C4-2B (cell line): ENCODE measurements around the gene MARCHF11.

Experiments
- H3K27ac ChIP-seq: fragments of 450-650 bp; 2 replicates; pipeline ENCODE4 v1.5.1; 2017
- ZFX ChIP-seq: fragments of 450-650 bp; IDR thresholded peaks from 2 replicates; pipeline ENCODE4 v1.6.1; 2017
- TF ChIP-seq, protein P1 (sequence below): fragments of 450-650 bp; conservative IDR thresholded peaks from 2 replicates; pipeline ENCODE4 v1.5.1; 2017; ENCODE audit warnings: mild to moderate bottlenecking

Gene MARCHF11, protein sequence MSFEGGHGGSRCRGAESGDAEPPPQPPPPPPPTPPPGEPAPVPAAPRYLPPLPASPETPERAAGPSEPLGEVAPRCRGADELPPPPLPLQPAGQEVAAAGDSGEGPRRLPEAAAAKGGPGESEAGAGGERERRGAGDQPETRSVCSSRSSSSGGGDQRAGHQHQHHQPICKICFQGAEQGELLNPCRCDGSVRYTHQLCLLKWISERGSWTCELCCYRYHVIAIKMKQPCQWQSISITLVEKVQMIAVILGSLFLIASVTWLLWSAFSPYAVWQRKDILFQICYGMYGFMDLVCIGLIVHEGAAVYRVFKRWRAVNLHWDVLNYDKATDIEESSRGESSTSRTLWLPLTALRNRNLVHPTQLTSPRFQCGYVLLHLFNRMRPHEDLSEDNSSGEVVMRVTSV

DNA sequence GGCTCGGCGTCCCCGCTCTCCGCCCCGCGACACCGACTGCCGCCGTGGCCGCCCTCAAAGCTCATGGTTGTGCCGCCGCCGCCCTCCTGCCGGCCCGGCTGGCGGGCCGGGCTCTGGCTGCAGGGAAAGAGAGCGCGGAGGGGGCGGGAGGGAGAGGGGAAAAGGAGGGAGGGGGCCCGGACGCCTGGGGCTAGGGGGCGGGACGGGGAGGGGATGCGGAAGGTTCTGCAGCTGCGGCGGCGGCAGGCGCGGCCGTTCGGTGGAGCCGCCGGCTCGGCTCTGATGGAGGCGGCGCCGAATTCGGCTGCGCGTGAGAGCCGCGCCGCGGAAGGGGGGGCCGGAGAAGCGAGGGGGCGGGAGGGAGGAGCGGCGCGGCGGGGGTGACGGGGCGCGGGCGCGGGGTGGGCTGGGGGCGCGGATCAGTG, at the start of gene MARCHF11:
MARCHF11 (minus strand) TSS at position 281 of the 425 bp plus-strand sequence; CDS start at position 65, 216 bp downstream.
- no peak for TF ChIP-seq ZFX
- TF ChIP-seq, protein P1, sequence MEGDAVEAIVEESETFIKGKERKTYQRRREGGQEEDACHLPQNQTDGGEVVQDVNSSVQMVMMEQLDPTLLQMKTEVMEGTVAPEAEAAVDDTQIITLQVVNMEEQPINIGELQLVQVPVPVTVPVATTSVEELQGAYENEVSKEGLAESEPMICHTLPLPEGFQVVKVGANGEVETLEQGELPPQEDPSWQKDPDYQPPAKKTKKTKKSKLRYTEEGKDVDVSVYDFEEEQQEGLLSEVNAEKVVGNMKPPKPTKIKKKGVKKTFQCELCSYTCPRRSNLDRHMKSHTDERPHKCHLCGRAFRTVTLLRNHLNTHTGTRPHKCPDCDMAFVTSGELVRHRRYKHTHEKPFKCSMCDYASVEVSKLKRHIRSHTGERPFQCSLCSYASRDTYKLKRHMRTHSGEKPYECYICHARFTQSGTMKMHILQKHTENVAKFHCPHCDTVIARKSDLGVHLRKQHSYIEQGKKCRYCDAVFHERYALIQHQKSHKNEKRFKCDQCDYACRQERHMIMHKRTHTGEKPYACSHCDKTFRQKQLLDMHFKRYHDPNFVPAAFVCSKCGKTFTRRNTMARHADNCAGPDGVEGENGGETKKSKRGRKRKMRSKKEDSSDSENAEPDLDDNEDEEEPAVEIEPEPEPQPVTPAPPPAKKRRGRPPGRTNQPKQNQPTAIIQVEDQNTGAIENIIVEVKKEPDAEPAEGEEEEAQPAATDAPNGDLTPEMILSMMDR: no peak

DNA sequence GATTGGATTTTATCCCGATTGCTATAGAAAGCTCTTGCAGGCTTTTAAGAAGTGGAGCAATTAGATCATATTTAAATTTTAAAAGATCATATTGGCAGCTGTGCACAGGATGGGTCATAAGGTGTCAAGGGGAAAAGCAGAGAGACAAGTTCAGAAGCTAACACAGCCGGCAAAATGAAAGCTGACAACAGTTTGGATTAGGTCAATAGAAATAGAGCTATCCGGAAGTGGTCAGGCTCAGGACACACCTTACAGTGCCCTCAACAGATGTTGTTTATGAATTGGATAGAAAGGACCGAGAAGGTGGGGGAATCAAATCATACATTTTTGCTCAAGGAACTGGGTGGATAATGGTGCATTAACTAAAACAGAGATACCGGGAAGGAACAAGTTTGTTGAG, 46.3 kb upstream of the MARCHF11 start:
- H3K27ac ChIP-seq: no peak overlapping the region
- TF ChIP-seq ZFX: no peak
- TF ChIP-seq, protein P1: no peak

More for the DNA sequence above, at the start of gene MARCHF11:
- H3K27ac ChIP-seq: no peak within 1 kb of the TSS

DNA sequence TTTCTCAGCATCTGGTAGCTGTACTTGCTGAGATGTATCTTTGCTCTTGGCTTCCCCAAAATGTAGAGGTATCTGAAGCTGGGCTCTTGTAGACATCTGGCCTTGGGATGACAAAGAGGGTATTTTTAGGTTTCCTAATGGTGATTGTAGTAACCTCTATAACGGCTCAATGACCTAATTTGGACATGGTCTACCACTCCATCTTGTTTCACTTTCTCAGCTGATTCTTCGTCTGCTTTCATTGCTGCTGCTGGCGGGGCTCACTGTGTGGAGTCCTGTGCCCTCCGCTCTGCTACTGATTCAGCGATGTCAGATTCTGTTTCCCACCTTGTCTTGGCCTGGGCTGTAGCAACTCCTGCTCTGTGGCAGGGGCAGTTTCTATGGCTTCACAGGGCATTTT, 12.7 kb upstream of the MARCHF11 start:
- TF ChIP-seq ZFX: no peak
- TF ChIP-seq, protein P1: no peak
- no peak overlapping the region for H3K27ac ChIP-seq

DNA sequence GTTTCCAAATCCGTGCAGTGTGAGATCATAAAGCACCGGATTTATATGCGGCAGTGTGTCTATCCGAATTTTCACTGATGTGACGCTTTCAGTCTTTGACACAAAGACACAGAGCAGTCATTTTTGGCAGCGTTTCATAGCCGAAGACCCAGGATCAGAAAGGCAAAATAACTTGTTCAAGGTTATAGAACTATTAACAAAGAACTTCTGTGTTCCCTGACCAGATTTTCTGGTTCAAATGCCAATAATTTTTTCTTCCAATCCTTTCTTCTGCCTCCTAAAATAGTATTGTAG, 1.1 kb upstream of the MARCHF11 start:
- TF ChIP-seq, protein P1: no peak

DNA sequence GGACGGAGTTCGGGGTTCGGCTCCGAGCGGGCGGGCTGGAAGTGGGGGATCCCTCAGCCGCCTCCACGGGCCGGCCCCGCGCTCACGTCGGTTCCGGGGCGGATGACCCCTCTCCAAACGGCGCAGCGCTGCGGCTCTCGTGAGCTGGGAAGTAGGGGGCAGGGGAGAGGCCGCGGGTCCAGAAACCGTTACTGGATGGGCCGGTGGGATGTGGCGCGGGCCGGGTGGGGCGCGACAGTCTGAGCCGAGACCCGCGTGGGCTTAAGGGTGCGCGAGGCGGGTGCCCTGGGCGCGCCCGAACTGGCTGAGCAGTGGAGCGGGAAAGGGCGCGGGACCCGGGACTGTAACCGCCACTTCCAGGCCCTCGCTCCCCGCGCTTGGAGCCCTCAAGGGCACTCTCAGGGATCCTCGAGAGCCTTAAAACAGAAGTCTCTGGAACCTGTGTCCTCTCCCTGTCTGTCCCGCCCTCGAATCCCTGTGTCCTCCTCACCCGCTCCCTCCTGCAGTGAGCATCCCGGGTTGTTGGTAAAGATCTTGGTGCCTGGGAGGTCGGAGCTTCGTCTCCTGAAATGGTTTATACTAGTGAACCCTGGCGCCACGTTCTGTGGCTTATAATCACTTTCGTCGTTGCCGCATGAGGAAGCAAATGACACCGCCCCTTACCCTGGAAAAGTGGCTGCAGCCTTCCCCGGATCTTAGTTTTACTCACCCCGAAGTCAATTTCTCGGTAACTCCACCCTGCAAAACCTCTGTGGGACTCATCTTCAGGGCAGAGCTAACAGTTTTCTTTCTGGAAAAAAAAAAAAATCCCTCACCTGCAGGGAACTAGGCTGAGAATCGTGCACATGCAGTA, 571 bp upstream of the MARCHF11 start:
- H3K27ac ChIP-seq: no peak overlapping the region
- TF ChIP-seq, protein P1: no peak
- TF ChIP-seq ZFX: no peak

More for the DNA sequence above, 1.1 kb upstream of the MARCHF11 start:
- H3K27ac ChIP-seq: no peak overlapping the region

DNA sequence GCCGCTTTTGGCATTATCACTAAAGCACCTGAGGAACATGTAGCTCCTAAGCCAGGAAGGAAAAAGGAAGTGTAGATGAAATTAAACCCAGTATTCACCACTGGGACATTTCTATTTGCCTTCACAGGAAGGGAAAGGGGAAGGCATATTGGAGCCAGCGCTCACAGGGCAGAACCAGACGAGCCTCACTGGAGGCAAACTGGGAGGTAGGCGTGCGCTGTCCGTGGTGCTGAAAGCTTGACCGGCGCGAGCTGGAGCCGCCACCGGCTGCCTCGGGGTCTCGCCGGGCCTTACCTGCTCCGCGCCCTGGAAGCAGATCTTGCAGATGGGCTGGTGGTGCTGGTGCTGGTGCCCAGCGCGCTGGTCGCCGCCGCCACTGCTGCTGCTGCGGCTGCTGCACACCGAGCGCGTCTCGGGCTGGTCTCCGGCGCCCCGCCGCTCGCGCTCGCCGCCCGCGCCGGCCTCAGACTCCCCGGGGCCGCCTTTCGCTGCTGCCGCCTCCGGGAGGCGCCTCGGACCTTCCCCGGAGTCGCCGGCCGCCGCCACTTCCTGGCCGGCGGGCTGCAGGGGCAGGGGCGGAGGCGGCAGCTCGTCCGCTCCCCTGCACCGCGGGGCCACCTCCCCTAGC, 732 bp downstream of the MARCHF11 start:
- TF ChIP-seq, protein P1: peak; percentile 32
- no peak for TF ChIP-seq ZFX

DNA sequence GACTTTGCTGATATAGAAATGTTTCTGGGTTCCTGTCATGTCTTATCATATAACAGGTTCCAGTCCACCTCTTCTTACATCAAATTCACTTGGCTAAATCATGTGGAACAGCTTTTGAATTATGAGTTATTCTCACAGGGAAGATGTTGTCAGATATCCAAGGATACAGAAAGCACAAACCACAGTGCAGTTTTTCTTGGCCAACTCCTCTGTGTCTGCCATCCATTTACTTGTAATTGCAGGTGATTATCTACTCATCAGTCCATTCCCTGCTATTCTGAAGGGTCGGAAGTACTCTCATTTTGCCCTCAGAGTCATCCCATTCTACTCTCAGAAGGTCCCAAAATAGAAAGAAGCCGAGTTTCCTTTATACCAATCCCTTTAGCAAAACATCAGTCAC, 10.0 kb downstream of the MARCHF11 start:
- H3K27ac ChIP-seq: no peak overlapping the region
- TF ChIP-seq ZFX: no peak
- TF ChIP-seq, protein P1: no peak

More for the DNA sequence above, 732 bp downstream of the MARCHF11 start:
- H3K27ac ChIP-seq: no peak overlapping the region
